GM19452 (cell line): ENCODE data around the gene OPRD1.
"Not testable (repeated sequence)": the region's sequence is repeated elsewhere in the genome, so short reads cannot be mapped to it uniquely, and the experiment has no call there.

Source experiments
- ATAC-seq: cut with Tn5 transposase; IDR thresholded peaks from one replicate; pipeline ENCODE4 v1.9.1; 2021; ENCODE audit not compliant: unreplicated experiment

Gene OPRD1

DNA sequence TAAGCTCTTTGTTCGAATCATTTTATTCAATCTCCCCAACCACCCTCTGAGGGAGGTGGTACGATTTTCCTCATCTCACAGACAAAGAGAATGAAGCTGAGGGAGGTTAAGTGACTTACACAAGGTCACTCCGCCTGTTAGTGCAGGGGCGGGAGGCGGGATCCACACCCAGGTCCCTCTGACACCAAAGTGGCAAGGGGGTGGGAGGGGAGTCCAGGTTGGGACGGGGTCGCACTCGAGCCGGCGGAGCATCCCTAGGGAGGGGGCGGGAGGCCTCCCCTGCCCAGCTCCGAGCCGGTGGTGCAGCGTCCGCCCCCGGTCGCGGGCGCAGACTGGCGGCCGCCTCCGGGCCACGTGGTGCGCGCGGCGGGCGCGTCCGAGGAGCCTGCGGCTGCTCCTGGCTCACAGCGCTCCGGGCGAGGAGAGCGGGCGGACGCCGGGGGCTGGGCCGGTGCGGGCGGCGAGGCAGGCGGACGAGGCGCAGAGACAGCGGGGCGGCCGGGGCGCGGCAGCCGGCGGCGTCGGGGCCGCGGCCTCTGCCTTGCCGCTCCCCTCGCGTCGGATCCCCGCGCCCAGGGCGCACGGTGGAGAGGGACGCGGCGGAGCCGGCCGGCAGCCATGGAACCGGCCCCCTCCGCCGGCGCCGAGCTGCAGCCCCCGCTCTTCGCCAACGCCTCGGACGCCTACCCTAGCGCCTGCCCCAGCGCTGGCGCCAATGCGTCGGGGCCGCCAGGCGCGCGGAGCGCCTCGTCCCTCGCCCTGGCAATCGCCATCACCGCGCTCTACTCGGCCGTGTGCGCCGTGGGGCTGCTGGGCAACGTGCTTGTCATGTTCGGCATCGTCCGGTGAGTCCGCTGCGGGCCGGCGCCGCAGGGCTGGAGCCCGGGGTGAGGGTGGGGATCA lies at the start of gene OPRD1:
OPRD1 (plus strand) TSS at position 405 of the 903 bp plus-strand sequence; CDS start at position 619, 214 bp downstream.
- no peak for ATAC-seq

DNA sequence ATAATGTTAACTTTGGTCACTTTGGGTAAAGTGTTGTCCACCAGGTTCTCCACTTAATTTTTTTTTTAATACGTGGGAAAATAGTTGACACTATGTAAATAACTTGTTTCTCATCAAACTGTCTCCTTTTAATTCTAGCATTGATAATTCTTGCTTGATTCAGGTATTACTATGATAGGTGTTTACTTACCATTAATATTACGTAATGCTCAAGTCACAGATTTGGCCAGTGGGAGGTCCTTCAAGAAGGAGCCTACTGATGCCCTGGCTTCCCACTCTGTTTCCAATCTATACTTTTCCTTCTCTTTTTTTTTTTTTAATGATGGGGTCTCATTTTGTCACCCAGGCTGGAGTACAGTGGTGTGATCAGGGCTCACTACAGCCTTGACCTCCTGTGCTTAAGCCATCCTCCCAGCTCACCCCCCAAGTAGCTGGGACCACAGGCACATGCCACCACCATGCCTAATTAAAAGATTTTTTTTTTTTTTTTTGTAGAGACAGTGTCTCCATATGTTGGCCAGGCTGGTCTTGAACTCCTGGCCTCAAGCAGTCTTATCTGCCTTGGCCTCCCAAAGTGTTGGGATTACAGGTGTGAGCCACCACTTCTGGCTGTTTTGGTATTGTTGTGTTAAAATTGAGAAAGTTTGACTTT lies 45.3 kb upstream of the OPRD1 start:
- no peak for ATAC-seq

DNA sequence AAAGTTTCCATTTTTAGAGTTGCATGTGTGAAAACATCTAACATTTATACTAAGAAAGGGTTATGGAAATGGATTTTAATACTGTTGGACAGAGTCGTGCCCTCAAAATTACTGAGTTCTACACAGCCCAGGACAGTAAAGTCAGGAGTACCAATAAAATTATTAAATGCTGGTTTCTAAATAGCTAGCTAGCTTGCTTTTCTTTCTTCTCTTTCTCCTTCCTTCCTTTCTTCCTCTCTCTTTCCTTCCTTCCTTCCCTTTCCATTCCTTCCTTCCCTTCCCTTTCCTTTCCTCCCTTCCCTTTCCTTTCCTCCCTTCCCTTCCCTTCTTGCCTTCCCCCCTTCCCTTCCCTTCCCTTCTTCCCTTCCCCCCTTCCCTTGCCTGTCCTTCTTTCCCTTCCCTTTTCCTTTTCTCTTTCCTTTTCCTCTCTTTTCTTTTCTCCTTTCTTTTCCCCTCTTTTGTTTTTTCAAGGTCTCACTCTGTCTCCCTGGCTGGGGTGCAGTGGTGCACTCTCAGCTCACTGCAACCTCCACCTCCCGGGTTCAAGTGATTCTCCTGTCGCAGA lies 41.3 kb upstream of the OPRD1 start:
- no peak for ATAC-seq

- ATAC-seq = not testable (repeated sequence)
Measured at GRCh38 chr1:28771921-28772320, 40.0 kb upstream of the OPRD1 start.

GRCh38 chr1:28773105-28773504 lies 38.9 kb upstream of the OPRD1 start:
- ATAC-seq = no peak

GRCh38 chr1:28775121-28775942 lies 36.6 kb upstream of the OPRD1 start:
- no peak for ATAC-seq

- no peak for ATAC-seq
Measured at GRCh38 chr1:28776341-28776740, 35.6 kb upstream of the OPRD1 start.

DNA sequence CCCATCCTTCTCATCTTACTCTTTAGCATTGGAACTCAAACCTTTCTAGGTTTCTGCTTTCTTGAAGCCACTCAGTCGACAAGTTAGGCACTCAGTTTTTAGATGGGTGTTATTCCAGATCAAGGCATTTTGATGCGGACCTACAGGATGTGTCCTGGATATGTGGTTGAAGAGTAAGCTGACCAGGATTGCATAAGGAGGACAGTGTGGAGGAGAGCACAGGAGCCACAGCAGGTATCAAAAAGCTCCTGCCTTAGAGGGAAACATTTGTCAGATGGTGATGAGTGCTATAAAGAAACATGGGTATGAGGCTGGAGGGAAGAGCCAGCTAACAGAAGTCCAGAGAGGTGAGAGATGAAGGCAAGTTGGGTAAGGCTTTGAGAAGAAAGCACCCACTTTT lies 33.9 kb upstream of the OPRD1 start:
- no peak for ATAC-seq

DNA sequence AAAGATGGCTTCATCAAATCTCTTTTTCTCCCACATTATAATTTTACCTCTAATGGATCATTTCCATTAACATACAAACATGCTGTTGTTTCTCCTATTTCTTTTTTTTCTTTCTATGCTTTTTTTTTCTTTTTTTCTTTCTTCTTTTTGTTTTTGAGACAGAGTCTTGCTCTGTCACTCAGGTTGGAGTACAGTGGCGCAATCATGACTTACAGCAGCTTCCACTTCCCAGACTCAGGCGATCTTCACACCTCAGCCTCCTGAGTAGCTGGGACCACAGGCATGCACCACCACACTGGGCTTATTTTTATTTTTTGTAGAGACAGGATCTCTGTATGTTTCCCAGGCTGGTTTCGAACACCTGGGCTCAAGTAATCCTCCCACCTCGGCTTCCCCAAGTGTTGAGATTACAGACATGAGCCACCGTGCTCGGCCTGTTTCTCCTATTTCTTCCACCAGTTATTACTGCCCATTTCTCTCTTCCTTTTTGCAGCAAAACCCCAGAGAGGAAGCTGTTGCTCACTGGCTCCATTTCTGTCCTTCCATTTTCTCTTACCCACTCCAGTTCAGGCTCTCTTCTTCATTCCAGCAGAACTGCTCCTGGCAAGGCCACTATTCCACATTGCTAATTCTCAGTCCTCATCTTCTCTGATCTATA lies 32.1 kb upstream of the OPRD1 start:
- no peak for ATAC-seq

- no peak for ATAC-seq
Measured at GRCh38 chr1:28781305-28781704, 30.7 kb upstream of the OPRD1 start.

- no peak for ATAC-seq
Measured at GRCh38 chr1:28782011-28782410, 30.0 kb upstream of the OPRD1 start.

- ATAC-seq = no peak
Measured at GRCh38 chr1:28783363-28783762, 28.6 kb upstream of the OPRD1 start.

- ATAC-seq = no peak
Measured at GRCh38 chr1:28789412-28789811, 22.6 kb upstream of the OPRD1 start.

GRCh38 chr1:28789816-28790215 lies 22.2 kb upstream of the OPRD1 start:
- ATAC-seq = no peak

- ATAC-seq = no peak
Measured at GRCh38 chr1:28790377-28791035, 21.5 kb upstream of the OPRD1 start.

DNA sequence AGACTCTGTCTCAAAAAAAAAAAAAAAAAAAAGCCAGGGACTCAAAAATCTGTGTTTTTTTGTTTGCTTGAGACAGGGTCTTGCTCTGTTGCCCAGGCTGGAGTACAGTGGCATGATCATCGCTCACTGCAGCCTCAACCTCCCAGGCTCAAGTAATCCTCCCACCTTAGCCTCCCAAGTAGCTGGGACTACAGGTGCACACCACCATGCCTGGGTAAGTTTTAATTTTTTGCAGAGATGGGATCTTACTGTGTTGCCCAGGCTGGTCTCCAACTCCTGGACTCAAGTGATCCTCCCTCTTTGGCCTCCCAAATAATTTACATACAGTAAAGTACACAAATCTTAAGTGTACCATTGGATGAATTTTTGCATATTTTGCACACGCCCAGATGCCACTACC lies 20.0 kb upstream of the OPRD1 start:
- ATAC-seq = not testable (repeated sequence)

GRCh38 chr1:28792644-28793121 lies 19.3 kb upstream of the OPRD1 start:
- ATAC-seq = no peak

DNA sequence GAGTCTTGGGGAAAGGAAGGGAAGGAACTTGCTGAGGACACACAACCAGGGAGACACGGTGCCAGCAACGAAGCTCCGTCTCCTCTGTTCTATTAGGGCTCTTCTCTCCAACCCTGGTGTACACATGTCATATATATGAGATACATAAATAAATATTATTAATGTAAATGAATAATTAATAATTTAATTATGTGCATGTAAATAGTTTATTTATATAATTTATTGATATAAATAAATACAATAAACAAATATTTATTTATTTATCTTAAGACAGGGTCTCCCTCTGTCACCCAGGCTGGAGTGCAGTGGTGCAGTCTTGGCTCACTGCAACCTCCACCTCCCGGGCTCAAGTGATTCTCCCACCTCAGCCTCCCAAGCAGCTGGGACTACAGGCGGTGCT lies 17.4 kb upstream of the OPRD1 start:
- not testable (repeated sequence) for ATAC-seq

- ATAC-seq = no peak
Measured at GRCh38 chr1:28796352-28797211, 15.4 kb upstream of the OPRD1 start.
